ENCODE data around the gene LNPEP. TPM values are rescaled to one million over a fixed set of nuclear protein-coding genes. Genes with fewer than 3 reads are reported as not detected.
A peak's percentile ranks its signal among the peaks of the same experiment; 100 is the strongest.

LNPEP gene
- total and polyA plus RNA-seq, 4 donors = 1.9 to 19.7 (median 9.5) TPM

- TF ChIP-seq CTCF (IDR thresholded peaks at IDR 0.05; ENCODE audit: low read depth, low read length, missing input control) (no peak), GABPA (IDR thresholded peaks at IDR 0.05 in 1 of 2, conservative IDR thresholded peaks at IDR 0.05 in 1 of 2) (no peak), YY1 (IDR thresholded peaks at IDR 0.05) (peak; percentile 13), FOXA1 (IDR thresholded peaks at IDR 0.05) (no peak), HNF4G (IDR thresholded peaks at IDR 0.05) (peak; percentile 79)
- TF ChIP-seq, protein P1, sequence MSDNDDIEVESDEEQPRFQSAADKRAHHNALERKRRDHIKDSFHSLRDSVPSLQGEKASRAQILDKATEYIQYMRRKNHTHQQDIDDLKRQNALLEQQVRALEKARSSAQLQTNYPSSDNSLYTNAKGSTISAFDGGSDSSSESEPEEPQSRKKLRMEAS (IDR thresholded peaks at IDR 0.05) = no peak
Observed at GRCh38 chr5:96999856-97000255, 64.0 kb downstream of the LNPEP start (continued).

GRCh38 chr5:97000391-97000790, 64.5 kb downstream of the LNPEP start:
- DNase-seq (ENCODE audit: low spot score) = no peak
- H3K27me3 ChIP-seq (ENCODE audit: control insufficient read depth in 4 of 4, insufficient read depth in 4 of 4, low read length in 3 of 4) = no peaks in the 10 kb centered on the region
- no peaks in the 10 kb centered on the region for H3K9me3 ChIP-seq (ENCODE audit: control insufficient read depth in 4 of 4, low read length in 3 of 4)
- WGBS = 93% methylated on average over 3 of the region's 3 CpGs
- peaks cover 1 to 16% (median 13%) of the 10 kb centered on the region in 4 donors for H3K36me3 ChIP-seq (ENCODE audit: control insufficient read depth in 4 of 4, insufficient read depth in 3 of 4, low read depth in 1 of 4, low read length in 3 of 4)
- no peak overlapping the region for H3K4me3 ChIP-seq (ENCODE audit: low read depth in 1 of 3, low read length in 3 of 3)
- H3K4me1 ChIP-seq (ENCODE audit: control insufficient read depth in 4 of 4, insufficient read depth in 4 of 4, low read length in 3 of 4) = peaks cover 0 to 10% (median 1%) of the 10 kb centered on the region in 4 donors
- no peak overlapping the region for H3K9ac ChIP-seq (ENCODE audit: low read depth in 1 of 2, low read length in 2 of 2)
- no peak overlapping the region for H3K27ac ChIP-seq (ENCODE audit: low read depth in 1 of 2, low read length in 2 of 2)
- TF ChIP-seq, protein P2, sequence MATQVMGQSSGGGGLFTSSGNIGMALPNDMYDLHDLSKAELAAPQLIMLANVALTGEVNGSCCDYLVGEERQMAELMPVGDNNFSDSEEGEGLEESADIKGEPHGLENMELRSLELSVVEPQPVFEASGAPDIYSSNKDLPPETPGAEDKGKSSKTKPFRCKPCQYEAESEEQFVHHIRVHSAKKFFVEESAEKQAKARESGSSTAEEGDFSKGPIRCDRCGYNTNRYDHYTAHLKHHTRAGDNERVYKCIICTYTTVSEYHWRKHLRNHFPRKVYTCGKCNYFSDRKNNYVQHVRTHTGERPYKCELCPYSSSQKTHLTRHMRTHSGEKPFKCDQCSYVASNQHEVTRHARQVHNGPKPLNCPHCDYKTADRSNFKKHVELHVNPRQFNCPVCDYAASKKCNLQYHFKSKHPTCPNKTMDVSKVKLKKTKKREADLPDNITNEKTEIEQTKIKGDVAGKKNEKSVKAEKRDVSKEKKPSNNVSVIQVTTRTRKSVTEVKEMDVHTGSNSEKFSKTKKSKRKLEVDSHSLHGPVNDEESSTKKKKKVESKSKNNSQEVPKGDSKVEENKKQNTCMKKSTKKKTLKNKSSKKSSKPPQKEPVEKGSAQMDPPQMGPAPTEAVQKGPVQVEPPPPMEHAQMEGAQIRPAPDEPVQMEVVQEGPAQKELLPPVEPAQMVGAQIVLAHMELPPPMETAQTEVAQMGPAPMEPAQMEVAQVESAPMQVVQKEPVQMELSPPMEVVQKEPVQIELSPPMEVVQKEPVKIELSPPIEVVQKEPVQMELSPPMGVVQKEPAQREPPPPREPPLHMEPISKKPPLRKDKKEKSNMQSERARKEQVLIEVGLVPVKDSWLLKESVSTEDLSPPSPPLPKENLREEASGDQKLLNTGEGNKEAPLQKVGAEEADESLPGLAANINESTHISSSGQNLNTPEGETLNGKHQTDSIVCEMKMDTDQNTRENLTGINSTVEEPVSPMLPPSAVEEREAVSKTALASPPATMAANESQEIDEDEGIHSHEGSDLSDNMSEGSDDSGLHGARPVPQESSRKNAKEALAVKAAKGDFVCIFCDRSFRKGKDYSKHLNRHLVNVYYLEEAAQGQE (IDR thresholded peaks at IDR 0.05) = no peak
- TF ChIP-seq CTCF (IDR thresholded peaks at IDR 0.05; ENCODE audit: low read depth, low read length, missing input control) = no peak
- no peak for TF ChIP-seq FOXA2 (IDR thresholded peaks at IDR 0.05)
- TF ChIP-seq HNF4G (IDR thresholded peaks at IDR 0.05) = no peak
- TF ChIP-seq JUND (IDR thresholded peaks at IDR 0.05) = no peak
- no peak for TF ChIP-seq GABPA (IDR thresholded peaks at IDR 0.05 in 1 of 2, conservative IDR thresholded peaks at IDR 0.05 in 1 of 2)
- no peak for TF ChIP-seq HNF4A (conservative IDR thresholded peaks at IDR 0.05)

DNA sequence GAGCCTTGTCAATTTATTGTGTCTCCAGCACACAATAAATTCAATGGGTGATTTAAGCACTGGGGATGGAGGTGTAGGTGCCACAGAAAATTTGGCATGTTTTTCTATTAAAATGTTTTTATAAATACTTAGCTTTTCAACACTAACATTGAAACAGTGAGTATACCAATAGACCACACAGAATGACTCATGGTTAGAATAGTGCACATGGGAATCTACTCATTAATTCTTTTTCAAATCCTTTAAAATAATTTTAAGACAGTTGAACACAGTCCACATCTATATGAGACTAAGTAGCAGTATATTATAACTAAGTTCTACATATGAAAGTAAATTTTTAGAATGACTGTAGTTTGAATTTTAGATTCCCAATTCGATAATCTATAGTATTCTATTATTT, 67.1 kb downstream of the LNPEP start:
- whole genome bisulfite sequencing = 100% methylated on average over 1 of the region's 1 CpG
- H3K36me3 ChIP-seq (ENCODE audit: control insufficient read depth in 4 of 4, insufficient read depth in 3 of 4, low read depth in 1 of 4, low read length in 3 of 4) = peaks cover 1 to 21% (median 12%) of the 10 kb centered on the region in 4 donors
- H3K4me3 ChIP-seq (ENCODE audit: low read depth in 1 of 3, low read length in 3 of 3) = no peak overlapping the region
- no peak for TF ChIP-seq CTCF (IDR thresholded peaks at IDR 0.05; ENCODE audit: low read depth, low read length, missing input control)
- no peak for TF ChIP-seq FOXA1 (IDR thresholded peaks at IDR 0.05)
- TF ChIP-seq RAD21 (IDR thresholded peaks at IDR 0.05) = no peak
- no peak for TF ChIP-seq YY1 (IDR thresholded peaks at IDR 0.05)
- TF ChIP-seq HNF4A (conservative IDR thresholded peaks at IDR 0.05) = no peak
- no peak for TF ChIP-seq SP1 (IDR thresholded peaks at IDR 0.05)
- no peak overlapping the region for H3K27ac ChIP-seq (ENCODE audit: low read depth in 1 of 2, low read length in 2 of 2)
- DNase-seq (ENCODE audit: low spot score) = no peak
- H3K4me1 ChIP-seq (ENCODE audit: control insufficient read depth in 4 of 4, insufficient read depth in 4 of 4, low read length in 3 of 4) = peaks cover 0 to 10% (median 1%) of the 10 kb centered on the region in 4 donors
- no peaks in the 10 kb centered on the region for H3K27me3 ChIP-seq (ENCODE audit: control insufficient read depth in 4 of 4, insufficient read depth in 4 of 4, low read length in 3 of 4)
- H3K9ac ChIP-seq (ENCODE audit: low read depth in 1 of 2, low read length in 2 of 2) = no peak overlapping the region
- H3K9me3 ChIP-seq (ENCODE audit: control insufficient read depth in 4 of 4, low read length in 3 of 4) = no peaks in the 10 kb centered on the region

All from liver (tissue), 9 donors.